ENCODE data around the gene EXD3. TPM values are rescaled to one million over a fixed set of nuclear protein-coding genes. Genes with fewer than 3 reads are reported as not detected.

Gene EXD3
- total RNA-seq, 1 experiment from 2014 or later = 15.3 TPM

DNA sequence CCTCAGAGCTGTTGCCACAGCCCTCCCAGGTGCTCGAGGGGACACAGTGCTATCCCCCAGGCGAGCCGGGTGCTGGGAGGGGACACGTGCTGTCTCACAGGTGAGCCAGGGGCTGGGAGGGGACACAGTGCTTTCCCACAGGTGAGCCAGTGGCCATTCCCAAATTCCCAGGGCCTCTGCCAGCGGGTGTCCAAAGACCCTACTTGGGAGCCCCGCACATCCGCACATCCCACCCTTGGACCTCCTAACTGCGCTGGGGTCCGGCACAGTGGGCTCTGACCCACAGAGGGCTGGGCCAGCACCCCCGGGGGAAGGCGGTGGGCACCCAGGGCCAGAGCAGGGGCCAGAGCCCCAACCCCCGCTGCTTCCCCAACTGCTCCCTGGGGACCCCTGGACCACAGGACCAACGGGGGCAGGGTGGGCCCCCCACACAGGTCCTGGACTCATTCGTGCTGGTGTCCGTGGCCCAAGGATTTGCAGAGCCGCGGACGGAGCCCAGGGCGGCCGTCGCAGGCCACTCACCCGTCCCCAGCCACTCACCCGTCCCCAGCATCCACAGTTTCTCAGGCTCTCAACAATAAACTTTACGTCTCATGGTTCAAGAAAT, 17.9 kb downstream of the EXD3 start:
- no peak overlapping the region for H3K4ac ChIP-seq (ENCODE audit: low read depth, low read length)
- Mint-ChIP-seq H3K36me3 (ENCODE audit: insufficient read depth in 1 of 3, low read depth in 3 of 3) (peaks cover 12 to 17% (median 16%) of the 10 kb centered on the region in 3 experiments), H3K9me3 (peaks cover 10 to 13% of the 10 kb centered on the region in 2 experiments), H3K4me1 (0 out of 4 replicates have a peak, but pooled peaks cover 0 to 5% of the 10 kb centered on the region in 2 experiments), H3K27ac (no peak overlapping the region), H3K27me3 (ENCODE audit: low read depth) (peaks cover 8% of the 10 kb centered on the region), H3K4me3 (no peak overlapping the region)
- H3K27ac ChIP-seq (ENCODE audit: insufficient read length, low read depth, low read length) = no peak overlapping the region
- H3K4me2 ChIP-seq (ENCODE audit: insufficient read depth, insufficient read length, low read length) = no peak overlapping the region
- H3K23ac ChIP-seq (ENCODE audit: insufficient read length, low read depth, low read length) = no peak overlapping the region
- H3K79me2 ChIP-seq (ENCODE audit: insufficient read depth, low read length) = no peaks in the 10 kb centered on the region
- H3K79me1 ChIP-seq (ENCODE audit: insufficient read depth, low read depth, low read length, poor library complexity, severe bottlenecking) = no peaks in the 10 kb centered on the region
- no peaks in the 10 kb centered on the region for H3K9me3 ChIP-seq (ENCODE audit: control insufficient read depth, low read depth, low read length)
- no peak overlapping the region for H3K9ac ChIP-seq (ENCODE audit: extremely low read depth, insufficient read length, low read length)
- DNase-seq = peak; percentile 23
- H4K8ac ChIP-seq (replicated peaks; ENCODE audit: insufficient read length, low read depth, low read length) = no peak overlapping the region
- H2BK15ac ChIP-seq (ENCODE audit: low read depth, low read length) = no peak overlapping the region
- no peak overlapping the region for H4K91ac ChIP-seq (ENCODE audit: insufficient read length, low read depth, low read length)
- peaks cover 3% of the 10 kb centered on the region for H3K23me2 ChIP-seq (ENCODE audit: insufficient read length, low read depth, low read length, poor library complexity, severe bottlenecking)
- no peak overlapping the region for H4K5ac ChIP-seq (ENCODE audit: insufficient read length, low read depth, low read length)
- H3T11ph ChIP-seq (ENCODE audit: low read length) = no peak overlapping the region
- TF ChIP-seq, protein P1, sequence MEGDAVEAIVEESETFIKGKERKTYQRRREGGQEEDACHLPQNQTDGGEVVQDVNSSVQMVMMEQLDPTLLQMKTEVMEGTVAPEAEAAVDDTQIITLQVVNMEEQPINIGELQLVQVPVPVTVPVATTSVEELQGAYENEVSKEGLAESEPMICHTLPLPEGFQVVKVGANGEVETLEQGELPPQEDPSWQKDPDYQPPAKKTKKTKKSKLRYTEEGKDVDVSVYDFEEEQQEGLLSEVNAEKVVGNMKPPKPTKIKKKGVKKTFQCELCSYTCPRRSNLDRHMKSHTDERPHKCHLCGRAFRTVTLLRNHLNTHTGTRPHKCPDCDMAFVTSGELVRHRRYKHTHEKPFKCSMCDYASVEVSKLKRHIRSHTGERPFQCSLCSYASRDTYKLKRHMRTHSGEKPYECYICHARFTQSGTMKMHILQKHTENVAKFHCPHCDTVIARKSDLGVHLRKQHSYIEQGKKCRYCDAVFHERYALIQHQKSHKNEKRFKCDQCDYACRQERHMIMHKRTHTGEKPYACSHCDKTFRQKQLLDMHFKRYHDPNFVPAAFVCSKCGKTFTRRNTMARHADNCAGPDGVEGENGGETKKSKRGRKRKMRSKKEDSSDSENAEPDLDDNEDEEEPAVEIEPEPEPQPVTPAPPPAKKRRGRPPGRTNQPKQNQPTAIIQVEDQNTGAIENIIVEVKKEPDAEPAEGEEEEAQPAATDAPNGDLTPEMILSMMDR (conservative IDR thresholded peaks at IDR 0.05) = no peak
- H2BK20ac ChIP-seq (ENCODE audit: low read depth, low read length, poor library complexity, severe bottlenecking) = no peak overlapping the region
- no peaks in the 10 kb centered on the region for H3K4me1 ChIP-seq (ENCODE audit: insufficient read depth, low read length)
- no peak overlapping the region for H2AK5ac ChIP-seq (ENCODE audit: insufficient read length, low read length)
- H2BK12ac ChIP-seq (ENCODE audit: insufficient read length, low read depth, low read length) = no peak overlapping the region
- no CpG with 5 or more reads among the region's 24 CpGs for WGBS (ENCODE audit: extremely low coverage, insufficient read length, low lambda C conversion rate)
- H2BK5ac ChIP-seq (ENCODE audit: insufficient read length, low read length) = no peak overlapping the region
- no peak overlapping the region for H2AFZ ChIP-seq (ENCODE audit: low read length)
- no peaks in the 10 kb centered on the region for H4K20me1 ChIP-seq (ENCODE audit: control insufficient read depth, insufficient read depth, insufficient read length)
- no peak overlapping the region for H2BK120ac ChIP-seq (ENCODE audit: low read depth, low read length, poor library complexity, severe bottlenecking)
- no peak overlapping the region; the same call in 1 of the 2 replicates for H3K14ac ChIP-seq (ENCODE audit: insufficient read depth, low read length)
- no peak overlapping the region for H3K56ac ChIP-seq (ENCODE audit: insufficient read length, low read depth, low read length)
- no peak overlapping the region for H3K18ac ChIP-seq (ENCODE audit: insufficient read length, low read depth, low read length)
- H3K27me3 ChIP-seq (ENCODE audit: insufficient read depth, low read length) = no peaks in the 10 kb centered on the region
